A673 (cell line): ENCODE results near the gene MTMR12.

Experiments used
- CTCF ChIP-seq: fragments of 300-800, 200-600 bp; sonication (generic); conservative IDR thresholded peaks from 2 replicates; pipeline ENCODE4 v1.5.1; 2017; ENCODE audit warnings: low read depth, mild to moderate bottlenecking, antibody characterized with exemption, low read length, moderate library complexity, mixed read lengths
- EZH2 ChIP-seq: fragments of 200-600 bp; sonication (generic); IDR thresholded peaks from 2 replicates; pipeline ENCODE4 v1.6.1; 2017; ENCODE audit warnings: borderline replicate concordance, low read depth, mild to moderate bottlenecking, mixed read lengths, antibody characterized with exemption, low read length; ENCODE audit not compliant: poor library complexity, severe bottlenecking

GRCh38 chr5:32225445-32225844, 87.3 kb downstream of the MTMR12 start:
- TF ChIP-seq CTCF (no peak), EZH2 (no peak)
